Urinary bladder (tissue), 4 donors: ENCODE results near the gene MGMT. TPM values are rescaled to one million over a fixed set of nuclear protein-coding genes. Genes with fewer than 3 reads are reported as not detected.

Experiments
- DNase-seq: peaks from one replicate; pipeline ENCODE4 v3.0.0-alpha.2; 2015; ENCODE audit errors: extremely low spot score
- H3K27ac ChIP-seq: one replicate; pipeline ENCODE4 v1.5.1; 2013; ENCODE audit warnings: low read depth, mild to moderate bottlenecking, moderate library complexity
- H3K36me3 ChIP-seq: one replicate; pipeline ENCODE4 v1.6.1; 2013; ENCODE audit warnings: mild to moderate bottlenecking, moderate library complexity; ENCODE audit not compliant: insufficient read depth
- H3K4me1 ChIP-seq: one replicate; pipeline ENCODE4 v1.6.1; 2013; ENCODE audit warnings: mild to moderate bottlenecking, moderate library complexity; ENCODE audit not compliant: insufficient read depth
- H3K4me3 ChIP-seq: one replicate; pipeline ENCODE4 v1.5.1; 2013; ENCODE audit warnings: low read depth, low read length
- WGBS: extraction: QIAGEN DNeasy Blood & Tissue Kit; methylation state at CpG from one replicate; pipeline ENCODE4 v1.1.7; 2013; 5-methylcytosine and 5-hydroxymethylcytosine counted together
- polyA plus RNA-seq: library from polyadenylated mRNA; stranded (reverse); fragments of 200-250 nt; gene quantifications from one replicate; pipeline ENCODE4 v1.2.3, GENCODE V29; 2013
- total RNA-seq: library from RNA; depleted of rRNA; stranded (reverse); fragments of >200 nt; gene quantifications from one replicate; pipeline ENCODE4 v1.2.3, GENCODE V29; 2014
- donor health status: healthy with polysubstance abuse.
- donor health status: healthy.

The MGMT gene
- total and polyA plus RNA-seq, 2 donors: 19.5 to 28.5 TPM

GRCh38 chr10:129614341-129614740 lies 147.3 kb downstream of the MGMT start:
- H3K27ac ChIP-seq: no peak overlapping the region
- DNase-seq: no peak
- 86% methylated on average over 19 of the region's 19 CpGs for WGBS
- no peaks in the 10 kb centered on the region for H3K36me3 ChIP-seq
- no peaks in the 10 kb centered on the region for H3K4me1 ChIP-seq
- H3K4me3 ChIP-seq: no peak overlapping the region

DNA sequence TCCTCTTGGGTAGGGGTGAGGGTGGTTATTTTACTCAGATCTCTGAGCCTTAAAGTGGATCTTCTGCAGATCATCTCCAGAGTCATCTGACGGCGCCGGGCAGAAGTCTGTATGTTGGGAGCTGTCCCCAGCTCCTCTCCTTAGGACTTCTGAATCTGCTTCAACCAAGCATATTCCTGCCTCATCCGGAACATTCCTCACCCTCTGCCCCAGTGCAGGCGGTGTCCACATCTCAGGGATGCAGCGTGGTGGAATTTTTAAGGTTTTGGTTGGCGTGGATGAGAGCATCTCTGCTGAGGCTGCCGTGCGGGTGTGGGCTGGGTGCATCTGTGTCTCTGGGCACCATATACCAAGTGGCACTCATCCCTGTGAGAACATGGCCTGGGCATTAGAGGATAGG lies 148.3 kb downstream of the MGMT start:
- Histone ChIP-seq H3K27ac (no peak overlapping the region), H3K36me3 (no peaks in the 10 kb centered on the region), H3K4me1 (no peaks in the 10 kb centered on the region), H3K4me3 (no peak overlapping the region)
- WGBS: 98% methylated on average over 9 of the region's 9 CpGs
- DNase-seq: no peak

DNA sequence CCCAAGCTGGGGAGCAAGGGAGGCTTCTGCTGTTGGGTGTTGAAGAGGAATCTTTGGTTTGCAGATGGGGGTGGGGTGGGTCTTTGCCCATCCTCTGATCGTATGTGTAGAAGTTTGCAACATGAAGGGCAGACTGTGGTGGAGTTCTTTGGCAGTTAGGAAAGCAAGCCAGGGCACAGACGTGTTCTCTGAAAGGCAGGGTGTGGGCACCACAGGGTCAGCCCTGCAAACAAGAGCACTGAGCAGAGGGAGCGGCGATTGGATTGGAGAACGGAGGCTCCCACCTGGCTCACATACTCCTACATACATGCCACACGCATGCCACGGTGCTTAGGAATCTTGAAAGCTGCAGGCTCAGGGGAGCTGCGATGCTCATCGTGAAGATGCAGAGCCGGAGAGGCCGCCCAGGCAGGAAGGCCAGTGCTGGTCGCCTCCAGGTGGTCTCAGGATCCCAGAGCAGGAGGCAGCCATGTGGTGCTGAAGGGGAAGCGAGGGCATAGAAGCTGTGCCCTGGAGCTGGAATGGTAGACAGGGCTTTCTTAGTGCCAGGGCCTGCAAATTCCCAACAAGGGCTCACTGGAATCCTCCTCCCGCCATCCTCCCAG lies 149.0 kb downstream of the MGMT start:
- H3K4me1 ChIP-seq: no peaks in the 10 kb centered on the region
- 98% methylated on average over 14 of the region's 14 CpGs for WGBS

GRCh38 chr10:129617768-129618167 lies 150.7 kb downstream of the MGMT start:
- DNase-seq: no peak
- Histone ChIP-seq H3K27ac (no peak overlapping the region), H3K4me3 (no peak overlapping the region), H3K36me3 (no peaks in the 10 kb centered on the region), H3K4me1 (no peaks in the 10 kb centered on the region)
- WGBS: 97% methylated on average over 3 of the region's 3 CpGs

More for the DNA sequence above, 149.0 kb downstream of the MGMT start:
- no peak overlapping the region for H3K4me3 ChIP-seq
- H3K36me3 ChIP-seq: no peaks in the 10 kb centered on the region
- H3K27ac ChIP-seq: no peak overlapping the region
- DNase-seq: no peak

DNA sequence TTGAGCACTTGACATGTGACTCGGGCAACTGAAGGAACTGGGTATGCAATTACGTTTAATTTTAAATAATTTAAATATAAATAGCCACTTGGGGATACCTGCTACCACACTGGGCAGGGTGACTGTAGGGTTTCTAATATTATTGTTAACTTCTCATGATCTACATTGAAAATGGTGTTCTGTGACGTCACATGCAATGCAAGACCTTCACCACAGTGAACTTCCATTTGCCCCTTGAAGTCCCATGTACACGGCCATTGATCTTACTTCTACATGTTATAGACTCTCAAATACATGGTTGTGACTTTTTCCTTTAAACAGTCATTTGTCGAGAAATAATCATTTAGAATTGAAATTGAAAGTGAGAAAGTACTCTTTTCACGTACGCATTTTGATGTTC lies 154.0 kb downstream of the MGMT start:
- Histone ChIP-seq H3K4me1 (no peaks in the 10 kb centered on the region), H3K4me3 (no peak overlapping the region), H3K27ac (no peak overlapping the region), H3K36me3 (no peaks in the 10 kb centered on the region)
- 96% methylated on average over 7 of the region's 7 CpGs for WGBS
- no peak for DNase-seq

DNA sequence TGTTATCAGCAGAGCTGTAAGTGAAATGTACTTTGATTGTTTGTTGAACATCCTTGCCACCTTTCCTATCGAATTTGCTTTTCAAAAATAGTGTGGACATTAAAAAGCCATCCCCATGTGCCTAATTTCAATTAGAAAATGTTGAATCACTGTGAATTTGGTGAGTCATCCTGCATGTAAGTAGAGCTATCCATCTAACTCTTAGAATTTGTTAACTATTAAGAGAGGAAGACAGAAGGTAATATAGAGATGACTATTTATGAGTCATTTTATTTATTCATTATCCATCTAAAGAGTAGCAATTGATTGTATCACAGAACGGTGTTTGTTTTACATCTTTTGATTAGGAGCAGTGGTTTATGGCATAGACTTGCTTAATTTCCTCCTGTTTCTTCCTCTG lies 154.7 kb downstream of the MGMT start:
- H3K4me3 ChIP-seq: no peak overlapping the region
- no peak for DNase-seq
- 45% methylated on average over 2 of the region's 2 CpGs for WGBS
- no peaks in the 10 kb centered on the region for H3K36me3 ChIP-seq
- H3K27ac ChIP-seq: no peak overlapping the region
- H3K4me1 ChIP-seq: no peaks in the 10 kb centered on the region

- WGBS: 85% methylated on average over 3 of the region's 3 CpGs
- H3K4me1 ChIP-seq: no peaks in the 10 kb centered on the region
- H3K4me3 ChIP-seq: no peak overlapping the region
- H3K36me3 ChIP-seq: no peaks in the 10 kb centered on the region
- H3K27ac ChIP-seq: no peak overlapping the region
- no peak for DNase-seq
These were observed 155.2 kb downstream of the MGMT start for GRCh38 chr10:129622291-129622690.

DNA sequence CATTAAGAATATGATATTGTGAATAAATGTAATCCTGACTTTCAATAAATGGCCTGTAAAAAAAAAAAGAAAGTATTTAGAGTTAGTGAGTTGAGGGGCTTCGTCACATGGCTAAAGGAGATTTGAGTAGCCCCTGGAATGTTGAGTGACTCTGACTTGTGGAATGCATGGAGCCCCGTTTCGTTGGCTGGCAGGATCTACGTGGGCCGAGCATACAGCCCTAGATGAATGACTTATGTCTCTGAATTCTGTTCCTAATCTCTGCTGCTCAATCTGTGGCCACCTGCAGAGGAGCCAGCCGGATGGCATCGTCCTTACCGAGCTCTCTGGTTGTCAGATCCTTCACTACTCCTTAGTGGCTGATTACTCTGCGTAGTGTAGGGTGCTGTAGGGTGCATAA lies 155.7 kb downstream of the MGMT start:
- no peak for DNase-seq
- Histone ChIP-seq H3K36me3 (no peaks in the 10 kb centered on the region), H3K4me3 (no peak overlapping the region), H3K4me1 (no peaks in the 10 kb centered on the region), H3K27ac (no peak overlapping the region)
- WGBS: 78% methylated on average over 9 of the region's 9 CpGs

GRCh38 chr10:129624526-129624925 lies 157.5 kb downstream of the MGMT start:
- no peak for DNase-seq
- Histone ChIP-seq H3K27ac (no peak overlapping the region), H3K36me3 (no peaks in the 10 kb centered on the region), H3K4me1 (no peaks in the 10 kb centered on the region), H3K4me3 (no peak overlapping the region)
- WGBS: 94% methylated on average over 11 of the region's 11 CpGs

GRCh38 chr10:129626309-129626708 lies 159.3 kb downstream of the MGMT start:
- no peak overlapping the region for H3K4me3 ChIP-seq
- H3K36me3 ChIP-seq: no peaks in the 10 kb centered on the region
- H3K27ac ChIP-seq: no peak overlapping the region
- 89% methylated on average over 15 of the region's 15 CpGs for WGBS
- H3K4me1 ChIP-seq: no peaks in the 10 kb centered on the region
- no peak for DNase-seq

DNA sequence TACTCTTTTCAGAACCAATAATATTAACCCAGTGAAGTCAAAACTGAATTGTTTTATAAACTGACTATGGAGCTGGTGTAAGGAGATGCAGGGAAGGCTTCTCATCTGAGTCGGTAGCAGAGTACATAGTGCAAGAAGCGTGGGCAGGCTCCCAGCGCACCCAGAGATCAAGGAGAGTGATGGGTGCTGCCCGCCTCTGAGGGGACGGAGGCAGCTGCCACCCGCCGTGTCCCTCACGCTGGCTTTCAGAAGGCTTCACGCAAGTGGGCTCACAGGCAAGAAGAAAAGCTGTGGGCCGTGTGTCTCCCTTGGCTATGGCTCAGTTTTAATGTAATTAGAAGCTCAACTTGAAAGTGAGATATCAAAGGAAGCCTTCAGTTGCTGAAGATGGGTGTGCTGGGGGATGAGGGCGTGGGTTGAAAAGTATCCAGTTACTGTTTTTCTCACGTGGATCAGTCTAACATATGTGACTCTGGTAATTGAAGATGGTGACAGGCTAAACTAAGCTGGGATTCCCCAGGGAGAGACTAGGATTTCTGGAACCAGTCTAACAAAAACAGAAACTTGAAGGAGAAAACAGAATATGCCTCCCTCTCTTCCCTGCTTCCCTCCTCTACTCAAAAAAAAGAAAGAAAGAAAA lies 159.9 kb downstream of the MGMT start:
- 75% methylated on average over 12 of the region's 12 CpGs for WGBS
- H3K4me1 ChIP-seq: no peaks in the 10 kb centered on the region
- H3K27ac ChIP-seq: no peak overlapping the region
- no peak for DNase-seq
- no peak overlapping the region for H3K4me3 ChIP-seq
- H3K36me3 ChIP-seq: no peaks in the 10 kb centered on the region

- H3K4me3 ChIP-seq: no peak overlapping the region
- 44% methylated on average over 8 of the region's 8 CpGs for WGBS
These were observed 160.4 kb downstream of the MGMT start for GRCh38 chr10:129627442-129627841.

DNA sequence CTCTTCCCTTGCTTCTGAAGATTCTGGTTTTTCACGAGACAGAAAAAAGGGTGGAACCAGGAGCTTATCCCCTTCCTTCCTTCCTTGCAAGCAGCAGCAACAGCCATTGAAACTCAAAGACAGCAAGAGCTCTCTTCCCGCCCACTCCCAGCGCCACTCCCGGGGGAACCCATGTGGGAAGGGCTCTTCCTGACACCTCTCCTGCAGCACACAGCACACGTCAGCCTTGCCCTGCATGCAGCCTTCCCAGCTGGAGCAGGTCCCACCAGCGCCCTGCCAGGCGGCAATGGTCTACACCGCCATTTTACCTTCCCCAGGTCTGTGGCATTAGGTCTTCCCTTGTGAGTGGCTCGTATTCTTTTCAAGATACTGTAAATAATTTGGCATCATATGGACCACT lies 161.8 kb downstream of the MGMT start:
- no peaks in the 10 kb centered on the region for H3K36me3 ChIP-seq
- no peaks in the 10 kb centered on the region for H3K4me1 ChIP-seq
- H3K27ac ChIP-seq: no peak overlapping the region
- DNase-seq: no peak
- 91% methylated on average over 9 of the region's 9 CpGs for WGBS
- no peak overlapping the region for H3K4me3 ChIP-seq

More at GRCh38 chr10:129627442-129627841, 160.4 kb downstream of the MGMT start:
- H3K4me1 ChIP-seq: no peaks in the 10 kb centered on the region
- no peak for DNase-seq
- H3K27ac ChIP-seq: no peak overlapping the region
- H3K36me3 ChIP-seq: no peaks in the 10 kb centered on the region

GRCh38 chr10:129629911-129630310 lies 162.9 kb downstream of the MGMT start:
- H3K4me1 ChIP-seq: no peaks in the 10 kb centered on the region
- 95% methylated on average over 15 of the region's 15 CpGs for whole genome bisulfite sequencing
- H3K4me3 ChIP-seq: no peak overlapping the region
- DNase-seq: no peak
- H3K27ac ChIP-seq: no peak overlapping the region
- no peaks in the 10 kb centered on the region for H3K36me3 ChIP-seq
